ENCODE data around the gene VMAC.
A peak's percentile ranks its signal among the peaks of the same experiment; 100 is the strongest.

The VMAC gene

GRCh38 chr19:5891572-5891937 is 13.1 kb upstream of the VMAC start:
- H3K4me1 ChIP-seq (ENCODE audit: control insufficient read depth, insufficient read depth, low read length): peaks cover 5% of the 10 kb centered on the region
- H3K4me3 ChIP-seq (ENCODE audit: low read depth, low read length): no peak overlapping the region
- H3K9ac ChIP-seq (ENCODE audit: low read depth, low read length): no peak overlapping the region
- H3K36me3 ChIP-seq (ENCODE audit: control insufficient read depth, insufficient read depth, low read length): peaks cover 10% of the 10 kb centered on the region
- no peaks in the 10 kb centered on the region for H3K9me3 ChIP-seq (ENCODE audit: control insufficient read depth, insufficient read depth, low read length)
- H3K27me3 ChIP-seq (ENCODE audit: control insufficient read depth, insufficient read depth, low read length): no peaks in the 10 kb centered on the region

- Histone ChIP-seq H3K9ac (ENCODE audit: low read depth, low read length) (no peak overlapping the region), H3K4me1 (ENCODE audit: control insufficient read depth, insufficient read depth, low read length) (peaks cover 5% of the 10 kb centered on the region), H3K27me3 (ENCODE audit: control insufficient read depth, insufficient read depth, low read length) (no peaks in the 10 kb centered on the region)
Measured at GRCh38 chr19:5891938-5892771, 12.5 kb upstream of the VMAC start.

GRCh38 chr19:5892772-5893275 is 11.8 kb upstream of the VMAC start:
- Histone ChIP-seq H3K9ac (ENCODE audit: low read depth, low read length) (no peak overlapping the region), H3K36me3 (ENCODE audit: control insufficient read depth, insufficient read depth, low read length) (peaks cover 16% of the 10 kb centered on the region), H3K4me1 (ENCODE audit: control insufficient read depth, insufficient read depth, low read length) (peaks cover 5% of the 10 kb centered on the region), H3K27me3 (ENCODE audit: control insufficient read depth, insufficient read depth, low read length) (no peaks in the 10 kb centered on the region), H3K9me3 (ENCODE audit: control insufficient read depth, insufficient read depth, low read length) (no peaks in the 10 kb centered on the region), H3K4me3 (ENCODE audit: low read depth, low read length) (no peak overlapping the region)

More at GRCh38 chr19:5891938-5892771, 12.5 kb upstream of the VMAC start:
- H3K9me3 ChIP-seq (ENCODE audit: control insufficient read depth, insufficient read depth, low read length): no peaks in the 10 kb centered on the region
- H3K36me3 ChIP-seq (ENCODE audit: control insufficient read depth, insufficient read depth, low read length): peaks cover 16% of the 10 kb centered on the region
- H3K4me3 ChIP-seq (ENCODE audit: low read depth, low read length): peak overlapping the region; percentile 2

GRCh38 chr19:5893296-5893903 is 11.3 kb upstream of the VMAC start:
- H3K36me3 ChIP-seq (ENCODE audit: control insufficient read depth, insufficient read depth, low read length): peaks cover 16% of the 10 kb centered on the region

GRCh38 chr19:5893907-5894703 is 10.6 kb upstream of the VMAC start:
- Histone ChIP-seq H3K36me3 (ENCODE audit: control insufficient read depth, insufficient read depth, low read length) (peaks cover 16% of the 10 kb centered on the region), H3K27me3 (ENCODE audit: control insufficient read depth, insufficient read depth, low read length) (no peaks in the 10 kb centered on the region), H3K9ac (ENCODE audit: low read depth, low read length) (no peak overlapping the region), H3K9me3 (ENCODE audit: control insufficient read depth, insufficient read depth, low read length) (no peaks in the 10 kb centered on the region), H3K4me1 (ENCODE audit: control insufficient read depth, insufficient read depth, low read length) (peaks cover 5% of the 10 kb centered on the region), H3K4me3 (ENCODE audit: low read depth, low read length) (no peak overlapping the region)

More at GRCh38 chr19:5893296-5893903, 11.3 kb upstream of the VMAC start:
- H3K27me3 ChIP-seq (ENCODE audit: control insufficient read depth, insufficient read depth, low read length): no peaks in the 10 kb centered on the region
- H3K9me3 ChIP-seq (ENCODE audit: control insufficient read depth, insufficient read depth, low read length): no peaks in the 10 kb centered on the region
- no peak overlapping the region for H3K9ac ChIP-seq (ENCODE audit: low read depth, low read length)
- no peak overlapping the region for H3K4me3 ChIP-seq (ENCODE audit: low read depth, low read length)
- H3K4me1 ChIP-seq (ENCODE audit: control insufficient read depth, insufficient read depth, low read length): peaks cover 5% of the 10 kb centered on the region

- H3K9me3 ChIP-seq (ENCODE audit: control insufficient read depth, insufficient read depth, low read length): no peaks in the 10 kb centered on the region
- H3K27me3 ChIP-seq (ENCODE audit: control insufficient read depth, insufficient read depth, low read length): no peaks in the 10 kb centered on the region
- H3K4me3 ChIP-seq (ENCODE audit: low read depth, low read length): no peak overlapping the region
- peaks cover 5% of the 10 kb centered on the region for H3K4me1 ChIP-seq (ENCODE audit: control insufficient read depth, insufficient read depth, low read length)
- H3K9ac ChIP-seq (ENCODE audit: low read depth, low read length): no peak overlapping the region
- peaks cover 16% of the 10 kb centered on the region for H3K36me3 ChIP-seq (ENCODE audit: control insufficient read depth, insufficient read depth, low read length)
Measured at GRCh38 chr19:5894704-5895349, 9.8 kb upstream of the VMAC start.

- no peak overlapping the region for H3K9ac ChIP-seq (ENCODE audit: low read depth, low read length)
- H3K27me3 ChIP-seq (ENCODE audit: control insufficient read depth, insufficient read depth, low read length): no peaks in the 10 kb centered on the region
- no peaks in the 10 kb centered on the region for H3K9me3 ChIP-seq (ENCODE audit: control insufficient read depth, insufficient read depth, low read length)
- no peak overlapping the region for H3K4me3 ChIP-seq (ENCODE audit: low read depth, low read length)
- peaks cover 5% of the 10 kb centered on the region for H3K4me1 ChIP-seq (ENCODE audit: control insufficient read depth, insufficient read depth, low read length)
- H3K36me3 ChIP-seq (ENCODE audit: control insufficient read depth, insufficient read depth, low read length): peaks cover 19% of the 10 kb centered on the region
Measured at GRCh38 chr19:5895409-5895808, 9.3 kb upstream of the VMAC start.

- peaks cover 20% of the 10 kb centered on the region for H3K36me3 ChIP-seq (ENCODE audit: control insufficient read depth, insufficient read depth, low read length)
- no peaks in the 10 kb centered on the region for H3K9me3 ChIP-seq (ENCODE audit: control insufficient read depth, insufficient read depth, low read length)
- H3K9ac ChIP-seq (ENCODE audit: low read depth, low read length): no peak overlapping the region
- H3K4me3 ChIP-seq (ENCODE audit: low read depth, low read length): no peak overlapping the region
- peaks cover 5% of the 10 kb centered on the region for H3K4me1 ChIP-seq (ENCODE audit: control insufficient read depth, insufficient read depth, low read length)
- no peaks in the 10 kb centered on the region for H3K27me3 ChIP-seq (ENCODE audit: control insufficient read depth, insufficient read depth, low read length)
Measured at GRCh38 chr19:5895890-5896289, 8.8 kb upstream of the VMAC start.

- Histone ChIP-seq H3K36me3 (ENCODE audit: control insufficient read depth, insufficient read depth, low read length) (peaks cover 24% of the 10 kb centered on the region), H3K9me3 (ENCODE audit: control insufficient read depth, insufficient read depth, low read length) (no peaks in the 10 kb centered on the region), H3K9ac (ENCODE audit: low read depth, low read length) (no peak overlapping the region), H3K4me3 (ENCODE audit: low read depth, low read length) (no peak overlapping the region), H3K27me3 (ENCODE audit: control insufficient read depth, insufficient read depth, low read length) (no peaks in the 10 kb centered on the region), H3K4me1 (ENCODE audit: control insufficient read depth, insufficient read depth, low read length) (peaks cover 5% of the 10 kb centered on the region)
Measured at GRCh38 chr19:5896365-5897076, 8.2 kb upstream of the VMAC start.

- no peak overlapping the region for H3K9ac ChIP-seq (ENCODE audit: low read depth, low read length)
- H3K9me3 ChIP-seq (ENCODE audit: control insufficient read depth, insufficient read depth, low read length): no peaks in the 10 kb centered on the region
- peaks cover 24% of the 10 kb centered on the region for H3K36me3 ChIP-seq (ENCODE audit: control insufficient read depth, insufficient read depth, low read length)
- no peak overlapping the region for H3K4me3 ChIP-seq (ENCODE audit: low read depth, low read length)
- no peaks in the 10 kb centered on the region for H3K27me3 ChIP-seq (ENCODE audit: control insufficient read depth, insufficient read depth, low read length)
- H3K4me1 ChIP-seq (ENCODE audit: control insufficient read depth, insufficient read depth, low read length): peaks cover under 1% of the 10 kb centered on the region
Measured at GRCh38 chr19:5897189-5897969, 7.3 kb upstream of the VMAC start.

Data from iPS-15b (cell line).